OCI-LY3 (cell line): ENCODE data around the gene CIB1.
"Not testable (repeated sequence)": the region's sequence is repeated elsewhere in the genome, so short reads cannot be mapped to it uniquely, and the experiment has no call there.

Experiments used
- H2AFZ ChIP-seq: fragments of 200-600, 300-600 bp; shearing (Covaris generic); 2 replicates; pipeline ENCODE4 v1.6.0; 2014; ENCODE audit warnings: antibody characterized with exemption, low read depth, low read length
- H3K27ac ChIP-seq: fragments of 200-600, 300-600 bp; sonication (generic); 2 replicates; pipeline ENCODE4 v1.5.1; 2014; ENCODE audit warnings: mild to moderate bottlenecking, low read length, moderate library complexity, mixed read lengths
- H3K27me3 ChIP-seq: fragments of 200-600, 300-600 bp; sonication (generic); 2 replicates; pipeline ENCODE4 v1.6.1; 2014; ENCODE audit warnings: low read depth, low read length, mixed read lengths
- H3K36me3 ChIP-seq: fragments of 200-600, 300-600 bp; sonication (generic); replicated peaks from 2 replicates; pipeline ENCODE3; 2014; ENCODE audit warnings: low read depth, low read length, mixed read lengths
- H3K4me1 ChIP-seq: fragments of 300-600, 200-600 bp; sonication (generic); 2 replicates; pipeline ENCODE4 v1.6.1; 2014; ENCODE audit warnings: low read length, mixed read lengths
- H3K4me2 ChIP-seq: fragments of 200-600, 300-600 bp; sonication (generic); 2 replicates; pipeline ENCODE4 v1.6.1; 2014; ENCODE audit warnings: low read length, mixed read lengths
- H3K4me3 ChIP-seq: fragments of 300-600, 200-600 bp; sonication (generic); 2 replicates; pipeline ENCODE4 v1.5.1; 2014; ENCODE audit warnings: antibody characterized with exemption, mild to moderate bottlenecking, low read length, moderate library complexity
- H3K79me2 ChIP-seq: fragments of 300-600, 200-600 bp; shearing (Covaris generic); 2 replicates; pipeline ENCODE4 v1.6.1; 2014; ENCODE audit warnings: mild to moderate bottlenecking, low read length, mixed read lengths
- H3K9ac ChIP-seq: fragments of 300-600, 200-600 bp; shearing (Covaris generic); 2 replicates; pipeline ENCODE4 v1.6.0; 2014; ENCODE audit warnings: mild to moderate bottlenecking, low read length, moderate library complexity
- H3K9me3 ChIP-seq: fragments of 200-600, 300-600 bp; shearing (Covaris generic); 2 replicates; pipeline ENCODE4 v1.6.1; 2014; ENCODE audit warnings: low read length, mixed read lengths; ENCODE audit not compliant: insufficient read depth
- H4K20me1 ChIP-seq: fragments of 200-600, 300-600 bp; sonication (generic); 2 replicates; pipeline ENCODE4 v1.6.1; 2016; ENCODE audit warnings: low read length, mixed read lengths; ENCODE audit not compliant: insufficient read depth
- EZH2phosphoT487 ChIP-seq: fragments of 200-600 bp; shearing (Covaris generic); IDR thresholded peaks from 2 replicates; pipeline ENCODE4 v1.6.1; 2018; ENCODE audit warnings: antibody characterized with exemption, mixed run types, low read depth
- TF ChIP-seq, protein P1 (sequence below): fragments of 200-600, 300-600 bp; sonication (generic); IDR thresholded peaks from 2 replicates; pipeline ENCODE4 v1.5.1; 2014; ENCODE audit warnings: antibody characterized with exemption, low read length, low read depth

Gene CIB1

DNA sequence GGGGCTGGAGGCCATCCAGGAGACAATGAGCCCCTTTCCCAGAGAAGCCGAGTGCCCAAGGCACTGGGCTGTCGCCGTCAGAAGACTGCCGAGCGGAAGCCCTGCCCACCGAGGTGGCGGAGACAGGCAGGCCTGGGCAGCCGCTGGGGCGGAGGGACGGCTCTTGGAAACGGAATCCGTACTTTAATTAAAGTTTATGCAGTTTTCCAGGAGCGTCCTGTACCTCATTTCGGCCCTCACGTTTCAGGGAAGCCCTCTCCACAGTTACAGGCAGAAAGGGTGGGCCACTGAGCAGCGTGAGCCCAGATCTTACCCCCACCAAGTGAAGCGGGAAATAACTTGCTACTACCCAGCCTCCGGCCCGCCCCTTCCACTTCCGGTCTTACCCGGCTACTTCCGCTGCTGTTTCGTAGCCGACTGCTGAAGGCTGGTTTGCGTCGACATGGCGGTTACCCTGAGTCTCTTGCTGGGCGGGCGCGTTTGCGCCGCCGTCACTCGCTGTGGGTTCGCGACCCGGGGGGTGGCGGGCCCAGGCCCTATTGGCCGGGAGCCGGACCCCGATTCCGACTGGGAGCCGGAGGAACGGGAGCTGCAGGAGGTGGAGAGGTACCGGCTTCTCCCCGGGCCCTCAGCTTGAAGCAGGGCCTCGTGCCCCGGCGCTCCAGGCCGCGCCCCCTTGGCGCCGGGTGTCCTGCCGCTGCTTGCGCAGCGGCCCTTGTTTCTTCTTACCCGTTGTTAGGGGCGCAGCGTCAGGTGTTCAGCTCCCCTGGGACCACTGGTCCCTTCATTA is 31.7 kb upstream of the CIB1 start, which contains the start of gene NGRN:
Gene NGRN (plus strand): TSS at position 402 of the 790 bp plus-strand sequence. CDS start 41 bp downstream, at position 443.
- peak within 1 kb of the TSS; percentile 82 for H3K4me3 ChIP-seq
- H3K27me3 ChIP-seq = no peaks in the 10 kb centered on the region
- H3K4me1 ChIP-seq = peaks cover 17% of the 10 kb centered on the region
- peaks cover 53% of the 10 kb centered on the region for H3K79me2 ChIP-seq
- peak within 1 kb of the TSS; percentile 70 for H3K9ac ChIP-seq
- peak within 1 kb of the TSS; percentile 72 for H3K27ac ChIP-seq
- H3K36me3 ChIP-seq = peaks cover 20% of the 10 kb centered on the region
- H3K9me3 ChIP-seq = no peaks in the 10 kb centered on the region
- peak within 1 kb of the TSS; percentile 88 for H3K4me2 ChIP-seq
- TF ChIP-seq EZH2phosphoT487 = no peak
- TF ChIP-seq, protein P1, sequence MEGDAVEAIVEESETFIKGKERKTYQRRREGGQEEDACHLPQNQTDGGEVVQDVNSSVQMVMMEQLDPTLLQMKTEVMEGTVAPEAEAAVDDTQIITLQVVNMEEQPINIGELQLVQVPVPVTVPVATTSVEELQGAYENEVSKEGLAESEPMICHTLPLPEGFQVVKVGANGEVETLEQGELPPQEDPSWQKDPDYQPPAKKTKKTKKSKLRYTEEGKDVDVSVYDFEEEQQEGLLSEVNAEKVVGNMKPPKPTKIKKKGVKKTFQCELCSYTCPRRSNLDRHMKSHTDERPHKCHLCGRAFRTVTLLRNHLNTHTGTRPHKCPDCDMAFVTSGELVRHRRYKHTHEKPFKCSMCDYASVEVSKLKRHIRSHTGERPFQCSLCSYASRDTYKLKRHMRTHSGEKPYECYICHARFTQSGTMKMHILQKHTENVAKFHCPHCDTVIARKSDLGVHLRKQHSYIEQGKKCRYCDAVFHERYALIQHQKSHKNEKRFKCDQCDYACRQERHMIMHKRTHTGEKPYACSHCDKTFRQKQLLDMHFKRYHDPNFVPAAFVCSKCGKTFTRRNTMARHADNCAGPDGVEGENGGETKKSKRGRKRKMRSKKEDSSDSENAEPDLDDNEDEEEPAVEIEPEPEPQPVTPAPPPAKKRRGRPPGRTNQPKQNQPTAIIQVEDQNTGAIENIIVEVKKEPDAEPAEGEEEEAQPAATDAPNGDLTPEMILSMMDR = no peak
- peak within 1 kb of the TSS; percentile 67 for H2AFZ ChIP-seq
- peaks cover 17% of the 10 kb centered on the region for H4K20me1 ChIP-seq

DNA sequence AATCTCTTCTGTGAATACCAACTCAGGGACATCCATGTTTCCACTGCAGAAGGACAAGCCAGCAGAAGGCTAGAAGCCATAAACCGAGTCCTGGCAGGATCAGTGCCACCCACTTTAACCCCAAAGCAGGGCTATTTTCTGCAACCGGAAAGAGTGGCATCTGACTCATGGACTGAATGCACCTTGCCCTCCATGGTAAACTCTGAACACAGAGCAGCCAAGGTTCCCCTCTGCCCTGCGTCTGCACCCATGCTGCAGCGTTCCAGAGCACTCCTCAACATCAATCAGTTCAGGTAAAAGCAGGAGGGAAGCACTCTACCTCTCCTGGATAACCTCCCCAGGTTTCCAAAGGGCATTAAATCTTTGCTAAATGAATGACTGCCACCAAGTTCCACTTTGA is 30.9 kb upstream of the CIB1 start:
- Histone ChIP-seq H3K79me2 (peaks cover 45% of the 10 kb centered on the region), H3K4me3 (peak overlapping the region; percentile 82), H3K9me3 (no peaks in the 10 kb centered on the region), H3K27ac (peak overlapping the region; percentile 72), H3K9ac (peak overlapping the region; percentile 70), H3K4me1 (peaks cover 17% of the 10 kb centered on the region), H3K36me3 (peaks cover 15% of the 10 kb centered on the region), H3K4me2 (peak overlapping the region; percentile 88), H3K27me3 (no peaks in the 10 kb centered on the region), H2AFZ (no peak overlapping the region), H4K20me1 (peaks cover 11% of the 10 kb centered on the region)
- TF ChIP-seq, protein P1 = no peak
- no peak for TF ChIP-seq EZH2phosphoT487

DNA sequence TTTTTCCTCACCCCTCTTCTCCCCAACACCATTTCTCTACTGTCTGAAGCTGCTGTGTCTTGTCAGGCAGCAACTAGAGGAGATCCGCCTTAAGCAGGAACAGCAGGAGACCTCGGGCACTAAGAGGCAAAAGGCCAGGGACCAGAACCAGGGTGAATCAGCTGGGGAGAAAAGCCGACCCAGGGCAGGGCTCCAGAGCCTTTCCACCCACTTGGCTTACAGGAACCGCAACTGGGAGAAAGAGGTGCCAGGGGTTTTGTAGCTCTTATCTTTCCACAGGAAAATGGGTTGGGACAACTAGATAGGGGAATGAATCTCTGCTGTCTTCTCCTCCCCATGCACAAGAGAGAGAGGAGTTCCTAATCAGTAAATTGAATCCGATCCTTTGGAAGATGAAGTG is 28.7 kb upstream of the CIB1 start:
- H3K9ac ChIP-seq = no peak overlapping the region
- H3K4me3 ChIP-seq = no peak overlapping the region
- H3K4me2 ChIP-seq = no peak overlapping the region
- no peak overlapping the region for H3K27ac ChIP-seq
- no peak overlapping the region for H2AFZ ChIP-seq
- H3K9me3 ChIP-seq = no peaks in the 10 kb centered on the region
- no peak for TF ChIP-seq EZH2phosphoT487
- TF ChIP-seq, protein P1 = no peak
- H4K20me1 ChIP-seq = 0 out of 2 replicates have a peak, but pooled peaks cover 8% of the 10 kb centered on the region
- H3K79me2 ChIP-seq = peaks cover 28% of the 10 kb centered on the region
- peaks cover 3% of the 10 kb centered on the region for H3K36me3 ChIP-seq
- H3K4me1 ChIP-seq = peaks cover 17% of the 10 kb centered on the region
- no peaks in the 10 kb centered on the region for H3K27me3 ChIP-seq

DNA sequence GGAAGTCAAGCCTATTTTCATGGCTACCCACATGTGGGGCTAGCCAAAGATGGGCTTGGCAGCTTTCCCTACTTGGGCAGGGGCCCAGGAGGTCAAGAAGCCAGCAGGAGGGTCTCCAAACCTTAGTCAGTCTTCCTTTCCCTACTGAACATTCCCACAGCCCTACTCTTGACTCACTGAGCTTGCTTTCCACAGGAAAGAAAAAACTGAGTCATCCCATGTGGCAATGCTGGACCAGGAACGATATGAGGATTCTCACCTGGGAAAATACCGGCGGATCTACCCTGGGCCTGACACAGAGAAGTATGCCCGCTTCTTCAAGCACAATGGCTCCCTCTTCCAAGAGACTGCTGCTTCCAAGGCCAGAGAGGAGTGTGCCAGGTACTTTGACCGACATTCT is 28.1 kb upstream of the CIB1 start:
- Histone ChIP-seq H3K27me3 (no peaks in the 10 kb centered on the region), H3K9me3 (no peaks in the 10 kb centered on the region), H4K20me1 (0 out of 2 replicates have a peak, but pooled peaks cover 3% of the 10 kb centered on the region), H3K27ac (no peak overlapping the region), H3K4me2 (no peak overlapping the region), H3K9ac (no peak overlapping the region), H3K79me2 (peaks cover 22% of the 10 kb centered on the region), H3K4me1 (peaks cover 12% of the 10 kb centered on the region), H3K4me3 (no peak overlapping the region), H3K36me3 (no peaks in the 10 kb centered on the region), H2AFZ (no peak overlapping the region)
- TF ChIP-seq EZH2phosphoT487 = no peak
- TF ChIP-seq, protein P1 = no peak

DNA sequence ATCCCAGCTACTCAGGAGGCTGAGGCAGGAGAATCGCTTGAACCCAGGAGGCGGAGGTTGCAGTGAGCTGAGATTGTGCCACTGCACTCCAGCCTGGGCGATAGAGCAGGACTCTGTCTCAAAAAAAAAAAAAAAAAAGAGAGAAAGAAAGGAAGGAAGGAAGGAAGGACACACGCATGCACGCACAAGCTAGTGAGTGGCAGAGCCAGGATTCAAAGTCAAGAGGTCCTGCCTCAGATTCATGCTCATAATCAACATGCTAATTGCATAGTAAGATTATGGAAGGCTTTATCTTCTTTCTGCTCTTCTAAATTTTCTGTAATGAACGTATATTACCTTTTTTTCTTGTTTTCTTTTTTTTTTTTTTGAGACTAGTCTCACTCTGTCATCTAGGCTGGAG is 27.0 kb upstream of the CIB1 start:
- H3K9me3 ChIP-seq, H3K4me1 ChIP-seq, H3K27me3 ChIP-seq, H2AFZ ChIP-seq, H3K4me2 ChIP-seq, H3K9ac ChIP-seq, H3K36me3 ChIP-seq, H3K4me3 ChIP-seq, H4K20me1 ChIP-seq, H3K27ac ChIP-seq: not testable (repeated sequence)
- peaks cover 12% of the 10 kb centered on the region for H3K79me2 ChIP-seq
